Type B pancreatic cell (in vitro differentiated cells): Measurements from ENCODE around the gene COASY. TPM values are rescaled to one million over a fixed set of nuclear protein-coding genes. Genes with fewer than 3 reads are reported as not detected.

ENCODE experiments used
- DNase-seq: peaks from one replicate; pipeline ENCODE4 v3.0.0; 2021; ENCODE audit warnings: mixed read lengths; ENCODE audit not compliant: unreplicated experiment; ENCODE audit errors: extremely low spot score
- H3K27ac Mint-ChIP-seq: 2 replicates; pipeline ENCODE4 v1.8.0; 2021; ENCODE audit warnings: mild to moderate bottlenecking, mixed read lengths
- H3K27me3 Mint-ChIP-seq: 2 replicates; pipeline ENCODE4 v1.8.0; 2021; ENCODE audit warnings: mixed read lengths
- H3K36me3 Mint-ChIP-seq: 2 replicates; pipeline ENCODE4 v1.8.0; 2021; ENCODE audit warnings: mixed read lengths
- H3K4me1 Mint-ChIP-seq: one replicate; pipeline ENCODE4 v1.8.0; 2021; ENCODE audit warnings: mixed read lengths; ENCODE audit not compliant: unreplicated experiment
- H3K4me3 Mint-ChIP-seq: 2 replicates; pipeline ENCODE4 v1.8.0; 2021; ENCODE audit warnings: mild to moderate bottlenecking, mixed read lengths
- H3K9me3 Mint-ChIP-seq: 2 replicates; pipeline ENCODE4 v1.8.0; 2021; ENCODE audit warnings: mixed read lengths
- CTCF ChIP-seq: fragments of 200-600 bp; sonication (generic); conservative IDR thresholded peaks from 2 replicates; pipeline ENCODE4 v1.5.0; 2021; ENCODE audit warnings: antibody characterized with exemption, mild to moderate bottlenecking
- total RNA-seq: library from RNA; stranded (reverse); gene quantifications from 2 replicates; pipeline ENCODE4 v1.2.1, GENCODE V29; 2021; ENCODE audit warnings: low replicate concordance

The COASY gene
- total RNA-seq, 1 donor from 2014 or later: 78.0 TPM

GRCh38 chr17:42581744-42582270 is 19.9 kb downstream of the COASY start:
- Mint-ChIP-seq H3K36me3 (peaks cover 11% of the 10 kb centered on the region), H3K27ac (no peak overlapping the region), H3K9me3 (no peaks in the 10 kb centered on the region), H3K4me3 (no peak overlapping the region), H3K27me3 (no peaks in the 10 kb centered on the region), H3K4me1 (peaks cover 14% of the 10 kb centered on the region)
- no peak for DNase-seq
- TF ChIP-seq CTCF: no peak

- Mint-ChIP-seq H3K27me3 (no peaks in the 10 kb centered on the region), H3K9me3 (no peaks in the 10 kb centered on the region), H3K36me3 (peaks cover 23% of the 10 kb centered on the region), H3K27ac (no peak overlapping the region), H3K4me1 (no peaks in the 10 kb centered on the region), H3K4me3 (no peak overlapping the region)
- DNase-seq: no peak
- no peak for TF ChIP-seq CTCF
Observed at GRCh38 chr17:42584880-42585279, 22.9 kb downstream of the COASY start.

- no peak for DNase-seq
- TF ChIP-seq CTCF: no peak
- H3K36me3 Mint-ChIP-seq: peaks cover 23% of the 10 kb centered on the region
- H3K4me3 Mint-ChIP-seq: no peak overlapping the region
- H3K4me1 Mint-ChIP-seq: no peaks in the 10 kb centered on the region
- no peaks in the 10 kb centered on the region for H3K9me3 Mint-ChIP-seq
- no peaks in the 10 kb centered on the region for H3K27me3 Mint-ChIP-seq
- H3K27ac Mint-ChIP-seq: no peak overlapping the region
Observed at GRCh38 chr17:42585353-42585752, 23.4 kb downstream of the COASY start.

GRCh38 chr17:42586514-42587230 is 24.7 kb downstream of the COASY start:
- no peaks in the 10 kb centered on the region for H3K9me3 Mint-ChIP-seq
- peaks cover 26% of the 10 kb centered on the region for H3K36me3 Mint-ChIP-seq
- DNase-seq: no peak
- no peak for TF ChIP-seq CTCF
- H3K27ac Mint-ChIP-seq: peak overlapping the region; percentile 82
- H3K27me3 Mint-ChIP-seq: no peaks in the 10 kb centered on the region
- peak overlapping the region; percentile 61 for H3K4me3 Mint-ChIP-seq
- H3K4me1 Mint-ChIP-seq: no peaks in the 10 kb centered on the region

- no peaks in the 10 kb centered on the region for H3K27me3 Mint-ChIP-seq
- H3K9me3 Mint-ChIP-seq: no peaks in the 10 kb centered on the region
- no peak overlapping the region for H3K27ac Mint-ChIP-seq
- no peak overlapping the region for H3K4me3 Mint-ChIP-seq
- TF ChIP-seq CTCF: no peak
- H3K36me3 Mint-ChIP-seq: peaks cover 20% of the 10 kb centered on the region
- no peak for DNase-seq
- no peaks in the 10 kb centered on the region for H3K4me1 Mint-ChIP-seq
Observed at GRCh38 chr17:42590886-42591285, 28.9 kb downstream of the COASY start.
